Prostate gland (tissue), 2 donors: ENCODE measurements around the gene NRXN3.

Experiments used
- POLR2A ChIP-seq: fragments of 450-650 bp; IDR thresholded peaks from one replicate; pipeline ENCODE4 v1.6.1; 2016; ENCODE audit warnings: antibody characterized with exemption, mild to moderate bottlenecking
- POLR2AphosphoS5 ChIP-seq: sonication (generic); formaldehyde crosslinking; IDR thresholded peaks from one replicate; pipeline ENCODE4 v1.6.1; 2017; ENCODE audit warnings: antibody characterized with exemption
- TF ChIP-seq, protein P1 (sequence below), 4 experiments: fragments of 200-600 bp in 2 of 4; fragments of 450-650 bp in 2 of 4; sonication (generic) in 2 of 4; IDR thresholded peaks; 1 replicate in 3 of 4; 2 replicates in 1 of 4; pipeline ENCODE4 v1.5.1; 2016 to 2019; ENCODE audit warnings: antibody characterized with exemption in 4 of 4, mild to moderate bottlenecking in 2 of 4, moderate library complexity in 2 of 4

DNA sequence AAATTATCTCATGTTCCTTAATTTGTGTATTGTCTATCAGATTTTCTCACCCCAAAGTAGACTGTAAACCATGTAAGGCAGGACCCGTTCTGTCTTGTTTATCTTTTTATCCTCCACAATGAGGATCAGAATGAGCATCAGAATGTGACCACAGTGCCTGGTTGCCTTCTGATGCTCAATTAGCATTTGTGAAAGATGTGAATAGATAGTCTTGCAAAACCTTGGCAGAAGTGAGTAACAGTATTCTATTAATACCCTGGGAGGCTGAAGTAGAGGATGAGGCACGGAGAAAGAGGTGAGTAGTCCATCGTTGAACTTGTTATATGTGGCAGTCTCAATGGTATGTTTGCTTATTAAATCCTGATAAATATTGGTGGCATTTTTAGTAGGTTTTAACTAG is 781.4 kb downstream of the NRXN3 start:
- TF ChIP-seq, protein P1, sequence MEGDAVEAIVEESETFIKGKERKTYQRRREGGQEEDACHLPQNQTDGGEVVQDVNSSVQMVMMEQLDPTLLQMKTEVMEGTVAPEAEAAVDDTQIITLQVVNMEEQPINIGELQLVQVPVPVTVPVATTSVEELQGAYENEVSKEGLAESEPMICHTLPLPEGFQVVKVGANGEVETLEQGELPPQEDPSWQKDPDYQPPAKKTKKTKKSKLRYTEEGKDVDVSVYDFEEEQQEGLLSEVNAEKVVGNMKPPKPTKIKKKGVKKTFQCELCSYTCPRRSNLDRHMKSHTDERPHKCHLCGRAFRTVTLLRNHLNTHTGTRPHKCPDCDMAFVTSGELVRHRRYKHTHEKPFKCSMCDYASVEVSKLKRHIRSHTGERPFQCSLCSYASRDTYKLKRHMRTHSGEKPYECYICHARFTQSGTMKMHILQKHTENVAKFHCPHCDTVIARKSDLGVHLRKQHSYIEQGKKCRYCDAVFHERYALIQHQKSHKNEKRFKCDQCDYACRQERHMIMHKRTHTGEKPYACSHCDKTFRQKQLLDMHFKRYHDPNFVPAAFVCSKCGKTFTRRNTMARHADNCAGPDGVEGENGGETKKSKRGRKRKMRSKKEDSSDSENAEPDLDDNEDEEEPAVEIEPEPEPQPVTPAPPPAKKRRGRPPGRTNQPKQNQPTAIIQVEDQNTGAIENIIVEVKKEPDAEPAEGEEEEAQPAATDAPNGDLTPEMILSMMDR (IDR thresholded peaks at IDR 0.05): no peak
- TF ChIP-seq POLR2A: no peak
- no peak for TF ChIP-seq POLR2AphosphoS5
